Activated T-helper 17 cell treated with anti-CD3 and anti-CD28 coated beads, Interleukin-2, amount 50 U/mL, for 72 hours (primary cell): ENCODE measurements around the gene PPIG. TPM values are rescaled to one million over a fixed set of nuclear protein-coding genes. Genes with fewer than 3 reads are reported as not detected.
"Not testable (repeated sequence)": the region's sequence is repeated elsewhere in the genome, so short reads cannot be mapped to it uniquely, and the experiment has no call there.

Experiments used
- ATAC-seq: fragments of 150-1000 bp; cut with Tn5 transposase; replicated peaks from 2 replicates; pipeline ENCODE4 v1.10.0; 2021; ENCODE audit warnings: mild to moderate bottlenecking, moderate library complexity
- H3K27ac Mint-ChIP-seq: one replicate; pipeline ENCODE4 v1.8.0; 2022; ENCODE audit warnings: mixed read lengths
- H3K27me3 Mint-ChIP-seq: one replicate; pipeline ENCODE4 v1.8.0; 2022; ENCODE audit warnings: mixed read lengths
- H3K36me3 Mint-ChIP-seq: one replicate; pipeline ENCODE4 v1.8.0; 2022; ENCODE audit warnings: low read depth, mild to moderate bottlenecking, mixed read lengths
- H3K4me1 Mint-ChIP-seq: one replicate; pipeline ENCODE4 v1.8.0; 2022; ENCODE audit warnings: mixed read lengths
- H3K4me3 Mint-ChIP-seq: one replicate; pipeline ENCODE4 v1.8.0; 2022; ENCODE audit warnings: mild to moderate bottlenecking, mixed read lengths
- H3K9me3 Mint-ChIP-seq: one replicate; pipeline ENCODE4 v1.8.0; 2022; ENCODE audit warnings: mixed read lengths
- total RNA-seq, 2 donors: library from RNA; stranded (reverse); gene quantifications; one replicate each; pipeline ENCODE4 v1.2.3, GENCODE V29; 2022

Gene PPIG
- total RNA-seq, 2 donors from 2014 or later = 53.0 to 60.3 TPM

- Mint-ChIP-seq H3K27ac (no peak overlapping the region), H3K4me3 (no peak overlapping the region), H3K9me3 (no peaks in the 10 kb centered on the region), H3K4me1 (no peaks in the 10 kb centered on the region), H3K27me3 (peaks cover 13% of the 10 kb centered on the region), H3K36me3 (no peaks in the 10 kb centered on the region)
- ATAC-seq = no peak
Measured at GRCh38 chr2:169664600-169664977, 80.4 kb downstream of the PPIG start.

- no peak for ATAC-seq
- H3K36me3 Mint-ChIP-seq = no peaks in the 10 kb centered on the region
- H3K27ac Mint-ChIP-seq = no peak overlapping the region
- no peak overlapping the region for H3K4me3 Mint-ChIP-seq
- H3K4me1 Mint-ChIP-seq = no peaks in the 10 kb centered on the region
- peaks cover 12% of the 10 kb centered on the region for H3K27me3 Mint-ChIP-seq
- H3K9me3 Mint-ChIP-seq = no peaks in the 10 kb centered on the region
Measured at GRCh38 chr2:169664978-169665930, 81.1 kb downstream of the PPIG start.

DNA sequence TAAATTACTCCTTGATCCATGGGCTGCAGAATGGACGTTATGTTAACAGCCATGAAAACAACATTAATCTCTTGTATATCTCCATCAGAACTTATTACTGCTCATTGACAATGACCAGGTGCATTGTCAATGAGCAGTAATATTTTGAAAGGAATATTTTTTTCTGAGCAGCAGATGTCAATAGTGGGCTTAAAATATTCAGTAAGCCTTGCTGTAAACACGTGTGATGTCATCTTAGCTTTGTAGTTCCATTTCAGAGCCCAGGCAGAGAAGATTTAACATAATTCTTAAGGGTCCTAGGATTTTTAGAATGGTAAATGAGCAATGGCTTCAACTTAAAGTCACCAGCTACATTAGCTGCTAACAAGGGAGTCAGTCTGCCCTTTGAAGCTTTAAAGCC is 83.4 kb downstream of the PPIG start:
- no peak for ATAC-seq
- no peak overlapping the region for H3K27ac Mint-ChIP-seq
- H3K4me3 Mint-ChIP-seq = no peak overlapping the region
- H3K36me3 Mint-ChIP-seq = no peaks in the 10 kb centered on the region
- peaks cover 3% of the 10 kb centered on the region for H3K27me3 Mint-ChIP-seq
- no peaks in the 10 kb centered on the region for H3K9me3 Mint-ChIP-seq
- H3K4me1 Mint-ChIP-seq = no peaks in the 10 kb centered on the region

GRCh38 chr2:169670215-169670651 is 86.1 kb downstream of the PPIG start:
- H3K36me3 Mint-ChIP-seq = no peaks in the 10 kb centered on the region
- H3K27ac Mint-ChIP-seq = no peak overlapping the region
- no peaks in the 10 kb centered on the region for H3K9me3 Mint-ChIP-seq
- peak; percentile 44 for ATAC-seq
- no peak overlapping the region for H3K4me3 Mint-ChIP-seq
- H3K4me1 Mint-ChIP-seq = no peaks in the 10 kb centered on the region
- H3K27me3 Mint-ChIP-seq = peaks cover 3% of the 10 kb centered on the region

GRCh38 chr2:169670937-169671336 is 86.8 kb downstream of the PPIG start:
- no peak for ATAC-seq
- Mint-ChIP-seq H3K4me1 (no peaks in the 10 kb centered on the region), H3K36me3 (no peaks in the 10 kb centered on the region), H3K9me3 (no peaks in the 10 kb centered on the region), H3K4me3 (no peak overlapping the region), H3K27ac (no peak overlapping the region), H3K27me3 (peaks cover 3% of the 10 kb centered on the region)

DNA sequence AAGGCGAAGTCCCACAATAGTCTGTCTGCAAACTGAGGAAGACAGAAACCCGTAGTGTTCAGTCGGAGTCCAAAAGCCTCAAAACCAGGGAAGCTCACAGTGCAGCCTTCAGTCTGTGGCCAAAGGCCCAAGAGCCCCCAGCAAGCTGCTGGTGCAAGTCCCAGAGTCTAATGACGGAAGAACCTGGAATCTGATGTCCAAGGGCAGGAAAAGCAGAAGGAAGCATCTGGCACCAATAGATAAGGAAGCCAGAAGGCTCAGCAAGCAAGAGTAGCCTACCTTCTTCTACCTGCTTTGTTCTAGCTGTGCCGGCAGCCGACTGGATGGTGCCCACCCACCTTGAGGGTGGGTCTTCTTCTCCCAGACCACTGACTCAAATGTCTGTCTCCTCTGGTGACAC is 88.3 kb downstream of the PPIG start:
- Mint-ChIP-seq H3K27ac (no peak overlapping the region), H3K27me3 (no peaks in the 10 kb centered on the region), H3K4me1 (no peaks in the 10 kb centered on the region), H3K4me3 (no peak overlapping the region), H3K9me3 (no peaks in the 10 kb centered on the region), H3K36me3 (no peaks in the 10 kb centered on the region)
- no peak for ATAC-seq

DNA sequence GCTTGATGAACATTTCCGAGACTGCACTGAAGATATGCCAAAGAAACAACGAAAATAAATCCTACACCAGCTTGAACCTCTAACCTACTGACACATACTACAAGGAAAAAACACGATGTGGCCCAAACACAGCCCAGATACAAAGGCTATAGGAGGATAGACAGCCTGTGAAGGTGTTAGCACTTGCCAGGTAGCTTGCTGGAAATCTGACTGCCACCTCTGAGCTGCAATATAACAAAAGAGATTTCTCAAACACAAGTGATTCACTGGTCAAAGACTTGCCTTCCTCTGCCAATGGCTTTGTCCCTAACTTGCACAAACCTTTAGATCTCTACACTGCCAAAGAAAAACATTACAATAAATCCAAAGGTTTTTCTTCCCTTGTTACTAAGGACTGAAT is 89.0 kb downstream of the PPIG start:
- Mint-ChIP-seq H3K4me3 (no peak overlapping the region), H3K36me3 (no peaks in the 10 kb centered on the region), H3K4me1 (no peaks in the 10 kb centered on the region), H3K27ac (no peak overlapping the region), H3K27me3 (no peaks in the 10 kb centered on the region), H3K9me3 (no peaks in the 10 kb centered on the region)
- no peak for ATAC-seq

GRCh38 chr2:169673921-169674320 is 89.8 kb downstream of the PPIG start:
- no peaks in the 10 kb centered on the region for H3K27me3 Mint-ChIP-seq
- no peak for ATAC-seq
- no peak overlapping the region for H3K27ac Mint-ChIP-seq
- no peaks in the 10 kb centered on the region for H3K36me3 Mint-ChIP-seq
- no peak overlapping the region for H3K4me3 Mint-ChIP-seq
- no peaks in the 10 kb centered on the region for H3K9me3 Mint-ChIP-seq
- H3K4me1 Mint-ChIP-seq = no peaks in the 10 kb centered on the region

DNA sequence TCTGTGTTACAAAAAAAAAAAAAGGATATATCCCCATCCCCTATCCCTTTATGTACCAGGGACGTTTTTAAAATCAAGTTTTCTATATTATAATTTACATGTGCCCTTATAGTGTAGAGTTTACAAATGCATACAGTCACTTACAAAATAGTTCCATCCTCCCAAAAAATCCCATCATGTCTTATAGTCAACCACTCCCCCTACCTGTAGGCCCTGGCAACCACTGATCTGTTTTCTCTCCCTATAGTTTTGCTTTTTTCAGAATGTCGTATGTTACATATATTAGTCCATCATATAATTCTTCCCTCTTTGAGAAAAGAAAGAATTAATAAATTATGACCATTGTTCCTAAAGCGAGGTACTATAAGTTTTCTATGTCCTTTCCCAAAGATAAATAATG is 92.2 kb downstream of the PPIG start:
- H3K36me3 Mint-ChIP-seq = no peaks in the 10 kb centered on the region
- ATAC-seq = no peak
- no peaks in the 10 kb centered on the region for H3K27me3 Mint-ChIP-seq
- H3K4me3 Mint-ChIP-seq = no peak overlapping the region
- no peaks in the 10 kb centered on the region for H3K9me3 Mint-ChIP-seq
- H3K4me1 Mint-ChIP-seq = no peaks in the 10 kb centered on the region
- no peak overlapping the region for H3K27ac Mint-ChIP-seq

GRCh38 chr2:169676850-169677249 is 92.7 kb downstream of the PPIG start:
- Mint-ChIP-seq H3K27me3 (no peaks in the 10 kb centered on the region), H3K4me3 (no peak overlapping the region), H3K36me3 (no peaks in the 10 kb centered on the region), H3K4me1 (no peaks in the 10 kb centered on the region), H3K9me3 (no peaks in the 10 kb centered on the region), H3K27ac (no peak overlapping the region)
- no peak for ATAC-seq

GRCh38 chr2:169683054-169683424 is 98.9 kb downstream of the PPIG start:
- ATAC-seq = peak; percentile 95
- no peaks in the 10 kb centered on the region for H3K36me3 Mint-ChIP-seq
- no peaks in the 10 kb centered on the region for H3K27me3 Mint-ChIP-seq
- H3K4me3 Mint-ChIP-seq = peak overlapping the region; percentile 25
- no peaks in the 10 kb centered on the region for H3K9me3 Mint-ChIP-seq
- H3K27ac Mint-ChIP-seq = peak overlapping the region; percentile 71
- H3K4me1 Mint-ChIP-seq = peaks cover 5% of the 10 kb centered on the region

DNA sequence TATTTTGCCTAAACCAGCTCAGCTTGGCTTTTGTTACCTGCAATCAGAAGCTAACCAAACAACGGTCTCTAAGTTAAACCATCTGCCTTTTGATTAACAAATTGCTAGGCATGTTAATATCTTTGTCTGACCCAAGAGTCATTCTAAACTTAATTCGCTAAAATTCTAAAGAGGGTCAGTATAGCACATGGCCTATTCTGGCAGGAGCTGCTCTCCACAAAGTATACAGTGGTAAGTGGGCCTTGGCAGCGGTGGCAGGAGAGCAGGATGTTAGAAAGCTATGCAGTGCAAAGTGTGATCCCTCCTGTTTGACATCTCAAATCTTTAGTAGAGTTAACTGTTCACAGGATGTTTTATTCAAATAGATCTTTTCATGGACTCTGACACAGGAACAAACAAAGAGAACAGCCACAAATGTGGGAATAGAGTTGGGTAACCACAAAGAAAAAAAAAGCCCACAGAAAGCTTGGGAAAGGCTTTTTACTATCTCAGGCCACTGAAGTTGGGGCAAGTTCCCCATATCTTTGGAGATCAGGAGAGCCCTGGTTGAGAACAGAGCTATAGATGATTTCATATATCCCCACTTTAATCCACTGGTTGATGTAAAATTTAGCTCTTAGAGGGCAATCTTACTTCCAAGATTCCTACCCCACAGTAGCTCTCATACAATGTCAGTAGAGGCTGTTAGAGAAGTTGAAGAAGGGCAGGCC is 99.4 kb downstream of the PPIG start:
- Mint-ChIP-seq H3K27me3 (no peaks in the 10 kb centered on the region), H3K9me3 (peaks cover 3% of the 10 kb centered on the region), H3K36me3 (no peaks in the 10 kb centered on the region), H3K4me1 (peaks cover 5% of the 10 kb centered on the region), H3K4me3 (peak overlapping the region; percentile 25), H3K27ac (peak overlapping the region; percentile 71)
- ATAC-seq = peak; percentile 53

- Mint-ChIP-seq H3K4me1 (peaks cover 5% of the 10 kb centered on the region), H3K27me3 (no peaks in the 10 kb centered on the region), H3K36me3 (no peaks in the 10 kb centered on the region), H3K27ac (peak overlapping the region; percentile 71), H3K4me3 (peak overlapping the region; percentile 25), H3K9me3 (peaks cover 3% of the 10 kb centered on the region)
- no peak for ATAC-seq
Measured at GRCh38 chr2:169684135-169684565, 100.0 kb downstream of the PPIG start.

DNA sequence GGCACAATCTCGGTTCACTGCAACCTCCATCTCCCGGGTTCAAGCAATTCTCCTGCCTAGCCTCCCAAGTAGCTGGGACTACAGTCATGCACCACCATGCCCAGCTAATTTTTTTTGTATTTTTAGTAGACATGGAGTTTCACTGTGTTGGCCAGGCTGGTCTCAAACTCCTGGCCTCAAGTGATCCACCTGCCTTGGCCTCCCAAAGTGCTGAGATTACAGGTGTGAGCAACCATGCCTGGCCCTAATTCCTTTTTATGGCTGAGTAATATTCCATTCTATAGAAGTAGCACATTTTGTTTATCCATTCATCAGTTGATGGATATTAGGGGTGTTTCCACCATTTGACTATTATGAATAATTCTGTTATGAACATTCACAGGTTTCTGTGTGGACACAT is 100.6 kb downstream of the PPIG start:
- H3K4me3 Mint-ChIP-seq, H3K27ac Mint-ChIP-seq, H3K36me3 Mint-ChIP-seq, H3K9me3 Mint-ChIP-seq, H3K4me1 Mint-ChIP-seq, ATAC-seq, H3K27me3 Mint-ChIP-seq: not testable (repeated sequence)

DNA sequence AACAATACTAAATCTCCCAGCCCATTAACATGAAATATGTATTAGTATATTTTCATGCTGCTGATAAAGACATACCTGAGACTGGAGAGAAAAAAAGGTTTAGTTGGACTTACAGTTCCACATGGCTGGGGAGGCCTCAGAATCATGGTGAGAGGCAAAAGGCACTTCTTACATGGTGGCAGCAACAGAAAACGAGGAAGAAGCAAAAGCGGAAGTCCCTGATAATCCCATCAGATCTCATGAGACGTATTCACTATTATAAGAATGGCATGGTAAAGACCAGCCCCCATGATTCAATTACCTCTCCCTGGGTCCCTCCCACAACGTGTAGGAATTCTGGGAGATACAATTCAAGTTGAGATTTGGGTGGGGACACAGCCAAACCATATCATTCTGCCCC is 102.7 kb downstream of the PPIG start:
- not testable (repeated sequence) for H3K9me3 Mint-ChIP-seq, H3K27me3 Mint-ChIP-seq, H3K4me3 Mint-ChIP-seq, H3K27ac Mint-ChIP-seq, ATAC-seq, H3K4me1 Mint-ChIP-seq, H3K36me3 Mint-ChIP-seq
